UCSD-AML1 (cell line): Measurements from ENCODE around the gene BCL11B.

Experiments used
- DNase-seq: peaks from one replicate; lab custom pipeline; 2025; ENCODE audit not compliant: unreplicated experiment; lab: John Stamatoyannopoulos, UW

The BCL11B gene

DNA sequence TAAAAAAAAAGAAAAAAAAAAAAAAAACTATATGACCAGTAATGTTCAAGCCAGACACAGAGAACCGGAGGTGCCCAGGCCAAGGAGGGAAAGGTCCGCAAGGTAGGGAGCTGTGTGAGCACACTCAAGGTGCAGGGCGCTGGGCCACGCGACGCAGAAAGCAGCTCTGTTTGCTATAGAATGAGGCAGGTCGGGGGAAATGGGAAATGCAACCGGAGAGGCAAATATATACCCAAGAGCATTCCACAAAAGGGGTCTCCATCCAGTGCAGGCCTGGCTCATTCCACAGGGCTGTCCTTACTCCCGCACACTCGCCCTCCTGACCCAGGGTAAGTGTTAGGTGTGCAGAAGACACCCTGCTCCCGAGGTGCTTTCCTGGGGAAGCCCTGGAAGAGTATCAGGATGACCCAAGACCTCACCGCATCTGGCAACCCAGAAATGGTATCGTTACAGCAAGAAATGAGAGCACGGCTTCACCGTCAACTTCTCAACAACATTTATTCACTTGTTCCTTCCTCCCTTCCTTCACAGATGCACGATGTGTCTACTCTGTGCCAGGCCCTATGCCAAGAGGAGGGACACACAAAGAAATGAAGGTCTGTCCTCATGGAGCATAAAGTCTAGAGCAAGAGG lies 86.4 kb downstream of the BCL11B start:
- DNase-seq, result no peak

- no peak for DNase-seq
These were observed 88.3 kb downstream of the BCL11B start for GRCh38 chr14:99183716-99184115.

- no peak for DNase-seq
These were observed 88.7 kb downstream of the BCL11B start for GRCh38 chr14:99183311-99183710.

- DNase-seq, result no peak
These were observed 89.3 kb downstream of the BCL11B start for GRCh38 chr14:99182548-99183250.

- DNase-seq, result no peak
These were observed 90.0 kb downstream of the BCL11B start for GRCh38 chr14:99181804-99182520.

DNA sequence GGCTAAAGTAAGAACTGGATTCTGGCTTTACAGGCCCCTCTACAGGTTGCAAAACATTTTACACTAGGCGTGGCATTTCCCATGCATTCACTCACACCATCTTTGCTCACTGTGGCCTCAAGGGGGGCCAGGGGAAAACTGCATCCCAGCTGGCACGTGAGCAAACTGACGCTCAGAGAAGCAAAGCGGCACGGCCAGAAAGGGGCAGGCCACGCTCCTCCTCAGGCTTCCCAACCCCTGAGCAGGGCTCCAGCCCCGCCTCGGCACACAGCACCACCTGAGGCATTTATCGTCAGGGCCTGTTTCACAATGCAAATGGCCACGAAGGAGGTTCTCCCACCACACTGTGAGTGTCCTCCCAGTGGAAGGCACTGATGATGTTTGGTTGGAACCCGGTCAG lies 90.8 kb downstream of the BCL11B start:
- no peak for DNase-seq

DNA sequence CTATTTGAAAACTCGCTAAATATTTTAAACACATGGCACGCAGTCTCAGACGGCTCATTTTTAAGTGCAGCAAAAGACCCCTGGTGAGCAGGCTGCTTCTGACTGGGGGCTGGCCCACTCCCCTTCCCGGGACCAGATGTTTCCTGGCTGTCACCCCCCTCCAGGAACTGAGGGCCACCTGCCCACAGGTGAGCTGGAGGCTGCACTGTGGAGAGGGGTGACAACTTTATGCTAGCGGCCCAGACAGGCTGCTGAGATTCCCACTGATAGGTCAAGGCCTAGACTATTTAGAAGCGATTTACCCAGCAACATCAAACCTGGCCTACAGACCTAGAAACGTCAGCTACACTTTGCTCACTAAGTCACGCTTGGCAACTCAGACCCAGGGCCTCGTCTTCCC lies 92.1 kb downstream of the BCL11B start:
- DNase-seq, result no peak

DNA sequence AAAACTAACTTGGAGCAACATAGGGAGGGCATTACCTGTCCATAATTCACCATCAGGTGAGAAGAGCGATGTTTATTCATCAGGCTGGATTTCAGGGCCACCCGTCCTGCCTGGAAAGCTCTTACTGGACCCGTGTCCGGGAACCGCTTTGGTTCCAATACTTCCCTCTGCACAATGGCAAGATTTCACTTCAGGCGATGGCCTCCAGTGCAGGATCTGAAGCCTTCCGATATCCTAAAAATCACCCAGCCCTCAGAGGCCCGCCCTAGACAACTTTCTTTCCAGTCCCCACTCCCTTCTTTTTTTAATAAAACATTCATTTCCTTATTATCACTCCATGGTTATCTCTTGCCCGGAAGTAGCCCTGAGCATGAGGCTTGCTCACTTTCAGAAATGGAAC lies 92.5 kb downstream of the BCL11B start:
- DNase-seq, result no peak

GRCh38 chr14:99177886-99178835 lies 93.8 kb downstream of the BCL11B start:
- DNase-seq, result no peak

- DNase-seq, result no peak
These were observed 94.8 kb downstream of the BCL11B start for GRCh38 chr14:99177046-99177655.

- DNase-seq, result no peak
These were observed 95.6 kb downstream of the BCL11B start for GRCh38 chr14:99176156-99176945.

GRCh38 chr14:99175331-99176155 lies 96.5 kb downstream of the BCL11B start:
- no peak for DNase-seq

DNA sequence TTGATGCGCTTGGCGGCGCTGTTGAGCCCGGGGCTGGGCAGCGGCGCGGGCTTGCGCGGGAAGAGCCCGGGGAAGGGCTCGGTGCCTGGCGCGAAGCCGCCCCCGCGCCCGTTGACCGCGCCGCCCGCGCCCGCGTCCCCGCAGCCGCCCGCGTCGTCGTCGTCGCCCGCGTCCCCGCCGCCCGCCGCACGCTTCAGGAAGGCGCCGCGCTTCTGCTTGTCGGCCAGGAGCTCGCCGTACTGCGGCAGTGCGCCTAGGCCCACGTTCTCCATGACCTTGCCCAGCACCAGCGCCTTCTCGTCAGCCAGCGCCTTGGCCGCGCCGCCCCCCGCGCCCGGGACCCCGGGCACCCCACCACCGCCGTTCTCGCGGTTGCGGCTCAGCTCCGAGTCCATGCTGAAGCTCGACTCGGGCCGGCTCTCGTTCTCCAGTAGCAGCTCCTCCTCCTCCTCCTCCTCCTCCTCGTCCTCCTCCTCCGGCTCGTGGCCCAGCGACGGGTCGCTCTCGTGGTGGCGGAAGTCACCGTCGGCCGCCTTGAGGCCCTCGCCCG lies 97.2 kb downstream of the BCL11B start:
- DNase-seq, result no peak

DNA sequence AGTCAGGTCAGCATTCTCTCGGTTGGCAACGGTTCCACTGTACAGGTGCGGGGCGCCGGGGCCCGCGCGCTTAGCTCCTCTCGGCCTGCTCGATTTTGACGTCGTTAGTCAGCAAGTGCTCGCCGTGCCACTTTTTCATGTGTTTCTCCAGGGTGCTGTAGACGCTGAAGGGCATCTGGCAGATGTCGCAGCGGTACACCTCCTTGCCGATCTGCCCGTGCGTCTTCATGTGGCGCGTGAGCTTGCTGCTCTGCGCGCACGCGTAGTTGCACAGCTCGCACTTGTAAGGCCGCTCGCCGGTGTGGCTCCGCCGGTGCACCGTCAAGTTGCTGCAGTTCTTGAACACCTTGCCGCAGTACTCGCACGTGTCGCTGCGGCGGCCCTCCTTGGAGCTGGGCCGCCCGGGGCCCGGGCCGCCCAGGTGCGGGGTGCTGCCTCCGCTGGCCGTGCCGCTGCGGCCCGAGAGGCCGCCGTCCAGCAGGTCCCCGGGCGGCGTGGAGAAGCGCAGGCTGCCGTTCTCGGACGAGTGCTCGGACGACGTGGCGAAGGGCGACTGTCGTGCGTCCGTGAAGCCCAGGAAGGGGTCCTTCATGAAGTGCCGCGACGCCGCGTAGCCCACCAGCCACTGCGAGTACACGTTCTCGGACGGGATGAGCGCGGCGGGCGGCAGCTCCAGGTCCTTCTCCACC lies 97.8 kb downstream of the BCL11B start:
- DNase-seq, result no peak

DNA sequence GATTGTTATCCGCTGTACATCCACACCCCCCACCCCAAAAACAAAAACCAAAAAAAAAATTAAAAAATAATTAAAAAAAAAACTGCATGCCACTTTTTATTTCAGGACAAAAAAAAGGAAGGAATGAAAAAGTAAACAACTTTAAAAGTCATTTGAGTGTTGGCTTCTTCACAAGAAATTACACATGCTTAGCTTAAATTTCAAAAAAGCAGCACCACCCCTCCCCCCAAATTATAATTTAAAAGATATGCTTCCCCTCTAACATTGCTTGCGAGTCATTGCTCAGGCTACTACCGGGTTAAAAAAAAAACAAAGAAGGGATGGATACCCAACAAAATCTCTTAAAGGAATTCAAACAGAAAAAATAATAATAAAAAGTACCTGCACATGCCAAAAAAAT lies 98.5 kb downstream of the BCL11B start:
- no peak for DNase-seq

- no peak for DNase-seq
These were observed 98.9 kb downstream of the BCL11B start for GRCh38 chr14:99173086-99173485.

GRCh38 chr14:99171396-99171795 lies 100.6 kb downstream of the BCL11B start:
- DNase-seq, result no peak

GRCh38 chr14:99169776-99170356 lies 102.1 kb downstream of the BCL11B start:
- DNase-seq, result no peak
